A673 (cell line): ENCODE results near the gene SMG7. TPM values are rescaled to one million over a fixed set of nuclear protein-coding genes. Genes with fewer than 3 reads are reported as not detected.

Experiments
- BruUV-seq: library from RNA; stranded (reverse); fragments of 400-500 nt; replicated peaks from 2 replicates; lab custom pipeline; 2021; lab: Mats Ljungman, UMichigan
- CTCF ChIA-PET: fragments of 300-600 bp; sonication (Branson Sonifier 250); formaldehyde crosslinking; loops from one replicate; lab custom pipeline; 2022; ENCODE audit warnings: antibody characterized with exemption; lab: Charles Lee
- POLR2A ChIA-PET: fragments of 300-600 bp; sonication (Branson Sonifier 250); formaldehyde crosslinking; loops from one replicate; lab custom pipeline; 2022; ENCODE audit warnings: antibody characterized with exemption; ENCODE audit not compliant: low non-redundant PET; lab: Charles Lee
- DNase-seq: peaks from one replicate; pipeline ENCODE4 v3.0.0-alpha.2; 2015; ENCODE audit warnings: low spot score
- H3K27ac ChIP-seq: fragments of 200-600 bp; sonication (generic); 2 replicates; pipeline ENCODE4 v1.5.1; 2016; ENCODE audit warnings: mixed run types, low read depth, mild to moderate bottlenecking, mixed read lengths, antibody characterized with exemption, low read length; ENCODE audit not compliant: poor library complexity, severe bottlenecking
- H3K27me3 ChIP-seq: fragments of 200-600 bp; sonication (generic); replicated peaks from 2 replicates; pipeline ENCODE4 v1.6.1; 2017; ENCODE audit warnings: mixed run types, low read depth, mild to moderate bottlenecking, mixed read lengths, antibody characterized with exemption, low read length; ENCODE audit not compliant: insufficient read depth, poor library complexity
- H3K36me3 ChIP-seq: fragments of 200-600 bp; sonication (generic); 2 replicates; pipeline ENCODE4 v1.6.1; 2016; ENCODE audit warnings: mixed run types, mild to moderate bottlenecking, mixed read lengths, antibody characterized with exemption, low read length; ENCODE audit not compliant: insufficient read depth, poor library complexity, severe bottlenecking
- H3K4me1 ChIP-seq: fragments of 200-600 bp; sonication (generic); 2 replicates; pipeline ENCODE4 v1.6.1; 2017; ENCODE audit warnings: mixed run types, mild to moderate bottlenecking, mixed read lengths, antibody characterized with exemption, low read length; ENCODE audit not compliant: insufficient read depth, poor library complexity, severe bottlenecking
- H3K4me3 ChIP-seq: fragments of 200-600 bp; sonication (generic); 2 replicates; pipeline ENCODE4 v1.5.1; 2016; ENCODE audit warnings: low read depth, mixed run types, mild to moderate bottlenecking, mixed read lengths, low read length; ENCODE audit not compliant: poor library complexity, severe bottlenecking
- H3K9me3 ChIP-seq: fragments of 200-600 bp; sonication (generic); 2 replicates; pipeline ENCODE4 v1.6.1; 2016; ENCODE audit warnings: mixed run types, low read depth, mild to moderate bottlenecking, mixed read lengths, antibody characterized with exemption, low read length; ENCODE audit not compliant: poor library complexity, severe bottlenecking
- EZH2 ChIP-seq: fragments of 200-600 bp; sonication (generic); IDR thresholded peaks from 2 replicates; pipeline ENCODE4 v1.6.1; 2017; ENCODE audit warnings: borderline replicate concordance, low read depth, mild to moderate bottlenecking, mixed read lengths, antibody characterized with exemption, low read length; ENCODE audit not compliant: poor library complexity, severe bottlenecking
- intact Hi-C: fragments of 100-400 bp; cut with micrococcal nuclease; formaldehyde crosslinking; loops from one replicate; pipeline ENCODE4 v1.10.0; 2022; ENCODE audit not compliant: unreplicated experiment
- total RNA-seq: library from RNA; stranded (reverse); gene quantifications from 2 replicates; pipeline ENCODE4 v1.2.3, GENCODE V29; 2021
- TF ChIP-seq, protein P1 (sequence below): fragments of 300-800, 200-600 bp; sonication (generic); conservative IDR thresholded peaks from 2 replicates; pipeline ENCODE4 v1.5.1; 2017; ENCODE audit warnings: low read depth, mild to moderate bottlenecking, antibody characterized with exemption, low read length, moderate library complexity, mixed read lengths

The SMG7 gene
- total RNA-seq, 1 experiment from 2014 or later, result 90.7 TPM

DNA sequence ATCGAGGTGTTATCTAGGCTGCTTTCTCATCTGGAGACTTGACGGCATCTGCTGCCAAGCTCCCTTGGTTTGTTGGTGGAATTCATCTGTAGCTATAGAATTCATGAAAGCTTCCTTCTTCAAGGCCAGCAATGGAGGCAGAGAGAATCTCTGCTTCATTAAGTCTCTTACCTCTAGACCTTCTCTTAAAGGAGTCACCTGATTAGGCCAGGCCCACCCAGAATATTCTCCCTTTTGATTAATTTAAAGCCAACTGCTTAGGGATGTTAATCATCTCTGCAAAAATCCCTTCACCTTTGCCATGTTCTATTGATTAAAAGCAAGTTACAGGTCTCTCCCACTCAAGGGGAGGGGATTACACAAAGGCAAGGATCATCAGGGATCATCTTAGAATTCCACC, 123.2 kb downstream of the SMG7 start:
- H3K27ac ChIP-seq, result no peak overlapping the region
- intact Hi-C loops, result no loop called here
- H3K27me3 ChIP-seq, result no peaks in the 10 kb centered on the region
- BruUV-seq, result no TSS peak
- no peaks in the 10 kb centered on the region for H3K4me1 ChIP-seq
- POLR2A ChIA-PET, result no interaction called here
- H3K9me3 ChIP-seq, result no peaks in the 10 kb centered on the region
- H3K4me3 ChIP-seq, result no peak overlapping the region
- H3K36me3 ChIP-seq, result no peaks in the 10 kb centered on the region
- TF ChIP-seq EZH2, result no peak
- TF ChIP-seq, protein P1, sequence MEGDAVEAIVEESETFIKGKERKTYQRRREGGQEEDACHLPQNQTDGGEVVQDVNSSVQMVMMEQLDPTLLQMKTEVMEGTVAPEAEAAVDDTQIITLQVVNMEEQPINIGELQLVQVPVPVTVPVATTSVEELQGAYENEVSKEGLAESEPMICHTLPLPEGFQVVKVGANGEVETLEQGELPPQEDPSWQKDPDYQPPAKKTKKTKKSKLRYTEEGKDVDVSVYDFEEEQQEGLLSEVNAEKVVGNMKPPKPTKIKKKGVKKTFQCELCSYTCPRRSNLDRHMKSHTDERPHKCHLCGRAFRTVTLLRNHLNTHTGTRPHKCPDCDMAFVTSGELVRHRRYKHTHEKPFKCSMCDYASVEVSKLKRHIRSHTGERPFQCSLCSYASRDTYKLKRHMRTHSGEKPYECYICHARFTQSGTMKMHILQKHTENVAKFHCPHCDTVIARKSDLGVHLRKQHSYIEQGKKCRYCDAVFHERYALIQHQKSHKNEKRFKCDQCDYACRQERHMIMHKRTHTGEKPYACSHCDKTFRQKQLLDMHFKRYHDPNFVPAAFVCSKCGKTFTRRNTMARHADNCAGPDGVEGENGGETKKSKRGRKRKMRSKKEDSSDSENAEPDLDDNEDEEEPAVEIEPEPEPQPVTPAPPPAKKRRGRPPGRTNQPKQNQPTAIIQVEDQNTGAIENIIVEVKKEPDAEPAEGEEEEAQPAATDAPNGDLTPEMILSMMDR, result no peak
- CTCF ChIA-PET, result no interaction called here
- DNase-seq, result no peak

DNA sequence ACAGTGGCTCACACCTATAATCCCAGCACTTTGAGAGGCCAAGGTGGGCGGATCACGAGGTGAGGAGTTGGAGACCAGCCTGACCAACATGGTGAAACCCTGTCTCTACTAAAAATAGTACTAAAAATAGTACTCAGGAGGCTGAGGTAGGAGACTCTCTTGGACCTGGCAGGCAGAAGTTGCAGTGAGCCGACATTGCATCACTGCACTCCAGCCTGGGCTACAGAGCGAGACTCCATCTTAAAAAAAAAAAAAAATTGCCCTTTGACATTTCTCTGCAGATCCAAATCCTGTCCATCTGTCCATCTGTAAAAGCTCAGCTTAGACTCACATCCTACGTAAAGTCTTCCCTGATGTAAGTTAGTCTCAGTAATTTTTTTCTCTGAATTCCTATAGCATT, 124.2 kb downstream of the SMG7 start:
- no peak for DNase-seq
- intact Hi-C loops, result no loop called here
- TF ChIP-seq EZH2, result no peak
- TF ChIP-seq, protein P1, result no peak
- BruUV-seq, result no TSS peak
- Histone ChIP-seq H3K27me3 (no peaks in the 10 kb centered on the region), H3K36me3 (no peaks in the 10 kb centered on the region), H3K4me1 (no peaks in the 10 kb centered on the region), H3K27ac (no peak overlapping the region), H3K9me3 (no peaks in the 10 kb centered on the region), H3K4me3 (no peak overlapping the region)
- ChIA-PET CTCF (no interaction called here), POLR2A (no interaction called here)

DNA sequence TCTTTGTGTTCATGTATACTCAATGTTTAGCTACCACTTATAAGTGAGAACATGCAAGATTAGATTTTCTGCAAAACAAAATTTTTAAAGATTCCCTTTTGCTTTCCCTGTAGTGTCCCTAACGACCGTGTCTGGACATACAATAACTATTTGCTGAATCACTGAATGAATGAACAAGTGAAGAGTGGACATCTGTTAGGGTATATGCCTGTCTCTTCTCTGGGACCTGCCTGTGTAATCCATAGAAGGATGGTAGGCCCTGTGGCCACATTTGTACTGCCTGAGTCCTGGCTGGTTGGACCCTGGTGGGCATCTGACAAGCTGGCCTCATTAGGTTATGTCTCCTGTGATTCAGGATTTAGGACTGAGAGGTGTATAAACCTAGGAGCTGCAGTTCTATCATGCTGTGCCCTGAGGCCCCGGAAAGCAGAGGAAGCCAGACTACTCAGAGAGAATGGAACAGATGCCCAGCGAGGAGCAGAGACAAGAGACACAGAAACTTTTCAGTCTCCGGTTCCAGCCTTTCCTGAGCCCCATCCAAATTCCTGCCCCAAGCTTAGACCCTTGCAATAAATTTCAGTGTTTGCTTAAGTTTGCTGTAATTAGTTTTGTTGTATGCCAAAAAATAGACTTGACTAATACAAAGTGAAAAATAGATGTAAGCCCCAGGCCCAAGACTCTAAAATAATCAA, 125.5 kb downstream of the SMG7 start:
- no peaks in the 10 kb centered on the region for H3K9me3 ChIP-seq
- no peaks in the 10 kb centered on the region for H3K36me3 ChIP-seq
- no peak for DNase-seq
- intact Hi-C loops, result no loop called here
- POLR2A ChIA-PET, result no interaction called here
- H3K4me3 ChIP-seq, result no peak overlapping the region
- no peak for TF ChIP-seq EZH2
- TF ChIP-seq, protein P1, result no peak
- no peaks in the 10 kb centered on the region for H3K4me1 ChIP-seq
- BruUV-seq, result no TSS peak
- H3K27ac ChIP-seq, result no peak overlapping the region
- CTCF ChIA-PET, result no interaction called here
- H3K27me3 ChIP-seq, result no peaks in the 10 kb centered on the region
